Thymus (tissue), 11 donors: ENCODE results near the gene IFT122. TPM values are rescaled to one million over a fixed set of nuclear protein-coding genes. Genes with fewer than 3 reads are reported as not detected.

ENCODE experiments used
- DNase-seq, 9 donors: peaks; one replicate each; pipeline ENCODE4 v3.0.0-alpha.2; 2013; ENCODE audit warnings: low spot score in 9 of 9, low read depth in 6 of 9, missing footprints in 1 of 9
- H3K27ac ChIP-seq, 2 donors: one replicate each; pipeline ENCODE4 v1.5.1; 2013; ENCODE audit warnings: control low read depth in 1 of 2, low read depth in 1 of 2, low read length in 1 of 2, mild to moderate bottlenecking in 1 of 2, moderate library complexity in 1 of 2
- H3K27me3 ChIP-seq, 2 donors: one replicate each; pipeline ENCODE4 v1.5.1; 2013; ENCODE audit warnings: low read length in 1 of 2; ENCODE audit not compliant: control insufficient read depth in 2 of 2, insufficient read depth in 1 of 2
- H3K36me3 ChIP-seq, 2 donors: one replicate each; pipeline ENCODE4 v1.5.1; 2013; ENCODE audit warnings: low read length in 1 of 2, mild to moderate bottlenecking in 1 of 2, moderate library complexity in 1 of 2; ENCODE audit not compliant: control insufficient read depth in 2 of 2, insufficient read depth in 2 of 2
- H3K4me1 ChIP-seq, 2 donors: one replicate each; pipeline ENCODE4 v1.5.1; 2013; ENCODE audit warnings: low read length in 2 of 2; ENCODE audit not compliant: control insufficient read depth in 2 of 2, insufficient read depth in 2 of 2
- H3K4me3 ChIP-seq, 2 donors: one replicate each; pipeline ENCODE4 v1.5.1; 2013; ENCODE audit warnings: low read length in 2 of 2, control low read depth in 1 of 2, mild to moderate bottlenecking in 1 of 2
- H3K9me3 ChIP-seq, 2 donors: one replicate each; pipeline ENCODE4 v1.5.1; 2013; ENCODE audit warnings: low read length in 1 of 2, mild to moderate bottlenecking in 1 of 2; ENCODE audit not compliant: control insufficient read depth in 2 of 2, insufficient read depth in 1 of 2
- WGBS: extraction: QIAGEN DNeasy Blood & Tissue Kit; methylation state at CpG from one replicate; pipeline ENCODE4 v1.1.7; 2013; 5-methylcytosine and 5-hydroxymethylcytosine counted together
- polyA plus RNA-seq: library from polyadenylated mRNA; stranded (reverse); fragments of 200-250 nt; gene quantifications from one replicate; pipeline ENCODE4 v1.2.3, GENCODE V29; 2013
- total RNA-seq: library from RNA; stranded (reverse); fragments of 120-200 nt; gene quantifications from one replicate; pipeline ENCODE4 v1.2.4, GENCODE V29; 2013
- donor health status: healthy.

Gene IFT122
- total and polyA plus RNA-seq, 2 donors = 10.0 to 14.5 TPM

DNA sequence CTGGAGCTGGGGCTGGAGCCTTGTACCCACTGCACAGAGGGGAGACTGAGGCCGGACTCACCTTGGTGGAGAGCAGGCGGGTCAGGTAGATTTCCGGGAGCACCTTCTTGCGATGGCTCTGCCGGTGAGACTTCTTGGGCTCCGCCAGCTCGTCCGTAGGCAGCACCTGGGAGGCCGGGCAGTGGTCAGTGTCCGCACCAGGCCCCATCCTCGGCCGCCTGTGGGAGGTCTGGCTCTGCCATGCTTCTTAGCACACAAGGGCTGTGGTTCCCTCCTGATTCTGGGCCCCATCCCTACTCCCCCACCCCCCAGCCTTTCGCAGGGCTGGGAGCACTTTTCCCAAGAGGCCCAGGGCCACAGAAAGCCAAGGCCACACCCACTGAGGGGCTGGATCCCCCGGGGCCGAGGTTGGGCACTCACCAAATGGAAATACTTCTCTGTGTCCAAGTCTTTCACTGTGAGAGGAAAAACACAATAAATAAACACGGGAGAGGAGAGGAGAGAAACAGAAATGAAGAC, 120.3 kb downstream of the IFT122 start:
- Histone ChIP-seq H3K36me3 (peaks cover 79 to 95% of the 10 kb centered on the region in 2 donors), H3K27ac (peak overlapping the region in 1 of 2 donors; percentile 26), H3K4me1 (peaks cover 7 to 46% of the 10 kb centered on the region in 2 donors), H3K9me3 (no peaks in the 10 kb centered on the region), H3K27me3 (no peaks in the 10 kb centered on the region), H3K4me3 (no peak overlapping the region)
- WGBS = 87% methylated on average over 16 of the region's 16 CpGs
- no peak for DNase-seq

- peak overlapping the region in 1 of 2 donors; percentile 26 for H3K27ac ChIP-seq
- DNase-seq = no peak
- H3K27me3 ChIP-seq = no peaks in the 10 kb centered on the region
- 83% methylated on average over 18 of the region's 18 CpGs for WGBS
- H3K36me3 ChIP-seq = peaks cover 82 to 98% of the 10 kb centered on the region in 2 donors
- H3K9me3 ChIP-seq = no peaks in the 10 kb centered on the region
- H3K4me3 ChIP-seq = no peak overlapping the region
- peaks cover 4 to 39% of the 10 kb centered on the region in 2 donors for H3K4me1 ChIP-seq
Measured at GRCh38 chr3:129560911-129561594, 121.0 kb downstream of the IFT122 start.

- H3K27me3 ChIP-seq = no peaks in the 10 kb centered on the region
- 98% methylated on average over 18 of the region's 18 CpGs for WGBS
- H3K4me3 ChIP-seq = no peak overlapping the region
- peaks cover 81 to 98% of the 10 kb centered on the region in 2 donors for H3K36me3 ChIP-seq
- no peak for DNase-seq
- no peaks in the 10 kb centered on the region for H3K9me3 ChIP-seq
- no peak overlapping the region for H3K27ac ChIP-seq
- H3K4me1 ChIP-seq = peaks cover 4 to 35% of the 10 kb centered on the region in 2 donors
Measured at GRCh38 chr3:129561619-129562248, 121.7 kb downstream of the IFT122 start.

- Histone ChIP-seq H3K4me1 (peaks cover 4 to 32% of the 10 kb centered on the region in 2 donors), H3K9me3 (no peaks in the 10 kb centered on the region), H3K4me3 (no peak overlapping the region), H3K36me3 (peaks cover 85 to 98% of the 10 kb centered on the region in 2 donors), H3K27ac (no peak overlapping the region), H3K27me3 (no peaks in the 10 kb centered on the region)
- 97% methylated on average over 19 of the region's 19 CpGs for WGBS
- DNase-seq = no peak
Measured at GRCh38 chr3:129562803-129563202, 122.8 kb downstream of the IFT122 start.

GRCh38 chr3:129563332-129563731, 123.3 kb downstream of the IFT122 start:
- no peak overlapping the region for H3K27ac ChIP-seq
- WGBS = 96% methylated on average over 12 of the region's 12 CpGs

GRCh38 chr3:129563850-129564535, 124.0 kb downstream of the IFT122 start:
- DNase-seq = no peak
- Histone ChIP-seq H3K9me3 (no peaks in the 10 kb centered on the region), H3K36me3 (peaks cover 74 to 87% of the 10 kb centered on the region in 2 donors), H3K27ac (no peak overlapping the region), H3K4me3 (no peak overlapping the region), H3K4me1 (peaks cover 1 to 20% of the 10 kb centered on the region in 2 donors), H3K27me3 (no peaks in the 10 kb centered on the region)
- WGBS = 84% methylated on average over 8 of the region's 8 CpGs

More at GRCh38 chr3:129563332-129563731, 123.3 kb downstream of the IFT122 start:
- Histone ChIP-seq H3K4me3 (no peak overlapping the region), H3K27me3 (no peaks in the 10 kb centered on the region), H3K4me1 (peaks cover 4 to 27% of the 10 kb centered on the region in 2 donors), H3K36me3 (peaks cover 80 to 93% of the 10 kb centered on the region in 2 donors), H3K9me3 (no peaks in the 10 kb centered on the region)
- no peak for DNase-seq

GRCh38 chr3:129564981-129565644, 125.1 kb downstream of the IFT122 start:
- DNase-seq = no peak
- peaks cover 0 to 11% of the 10 kb centered on the region in 2 donors for H3K4me1 ChIP-seq
- H3K27me3 ChIP-seq = no peaks in the 10 kb centered on the region
- no peak overlapping the region for H3K4me3 ChIP-seq
- H3K9me3 ChIP-seq = no peaks in the 10 kb centered on the region
- H3K27ac ChIP-seq = peak overlapping the region in 1 of 2 donors; percentile 26
- peaks cover 70 to 84% of the 10 kb centered on the region in 2 donors for H3K36me3 ChIP-seq
- WGBS = 96% methylated on average over 21 of the region's 21 CpGs

DNA sequence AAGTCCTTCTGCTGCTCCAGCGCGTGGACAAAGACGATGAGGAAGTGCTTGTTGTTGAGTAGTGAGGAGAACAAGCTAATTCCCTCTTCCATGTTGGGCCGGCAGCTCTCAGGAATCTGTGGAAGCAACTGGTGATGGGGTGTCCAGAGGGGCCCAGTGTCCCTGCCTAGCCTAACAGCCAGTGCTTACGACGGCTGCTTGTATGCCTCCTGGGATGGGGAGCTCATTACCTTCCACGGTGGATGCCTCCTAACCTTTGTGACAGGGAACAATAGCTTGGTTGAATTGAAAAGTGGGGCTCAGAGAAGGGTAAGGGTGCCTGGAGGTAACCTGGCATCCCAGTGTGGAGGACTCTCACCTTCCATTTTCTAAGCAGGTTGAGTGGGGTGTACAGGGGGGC, 125.9 kb downstream of the IFT122 start:
- Histone ChIP-seq H3K27me3 (no peaks in the 10 kb centered on the region), H3K4me3 (no peak overlapping the region), H3K27ac (no peak overlapping the region), H3K4me1 (peaks cover 0 to 6% of the 10 kb centered on the region in 2 donors), H3K9me3 (no peaks in the 10 kb centered on the region), H3K36me3 (peaks cover 70 to 85% of the 10 kb centered on the region in 2 donors)
- WGBS = over 99% methylated on average over 7 of the region's 7 CpGs
- no peak for DNase-seq
